Nephron (organoid): ENCODE measurements around the gene MEN1.

Experiments
- H3K27ac Mint-ChIP-seq, 3 experiments: 2 replicates each; pipeline ENCODE4 v1.8.0; 2020; ENCODE audit warnings: mixed read lengths in 3 of 3, mild to moderate bottlenecking in 2 of 3, moderate library complexity in 1 of 3
- H3K27me3 Mint-ChIP-seq: 2 replicates; pipeline ENCODE4 v1.8.0; 2021; ENCODE audit warnings: low read depth, mild to moderate bottlenecking, moderate library complexity, mixed read lengths
- H3K36me3 Mint-ChIP-seq: 2 replicates; pipeline ENCODE4 v1.8.0; 2020; ENCODE audit warnings: low read depth, mixed read lengths
- H3K4me1 Mint-ChIP-seq: 2 replicates; pipeline ENCODE4 v1.8.0; 2020; ENCODE audit warnings: mixed read lengths
- H3K4me3 Mint-ChIP-seq, 3 experiments: 2 replicates each; pipeline ENCODE4 v1.8.0; 2020; ENCODE audit warnings: mild to moderate bottlenecking in 3 of 3, mixed read lengths in 3 of 3, moderate library complexity in 2 of 3
- H3K9me3 Mint-ChIP-seq: 2 replicates; pipeline ENCODE4 v1.8.0; 2020; ENCODE audit warnings: mixed read lengths
- CTCF ChIP-seq, 3 experiments: fragments of 200-600 bp; sonication (generic); IDR thresholded peaks; one replicate each; pipeline ENCODE4 v1.5.0; 2021; ENCODE audit warnings: antibody characterized with exemption in 3 of 3; ENCODE audit not compliant: unreplicated experiment in 3 of 3

Gene MEN1

DNA sequence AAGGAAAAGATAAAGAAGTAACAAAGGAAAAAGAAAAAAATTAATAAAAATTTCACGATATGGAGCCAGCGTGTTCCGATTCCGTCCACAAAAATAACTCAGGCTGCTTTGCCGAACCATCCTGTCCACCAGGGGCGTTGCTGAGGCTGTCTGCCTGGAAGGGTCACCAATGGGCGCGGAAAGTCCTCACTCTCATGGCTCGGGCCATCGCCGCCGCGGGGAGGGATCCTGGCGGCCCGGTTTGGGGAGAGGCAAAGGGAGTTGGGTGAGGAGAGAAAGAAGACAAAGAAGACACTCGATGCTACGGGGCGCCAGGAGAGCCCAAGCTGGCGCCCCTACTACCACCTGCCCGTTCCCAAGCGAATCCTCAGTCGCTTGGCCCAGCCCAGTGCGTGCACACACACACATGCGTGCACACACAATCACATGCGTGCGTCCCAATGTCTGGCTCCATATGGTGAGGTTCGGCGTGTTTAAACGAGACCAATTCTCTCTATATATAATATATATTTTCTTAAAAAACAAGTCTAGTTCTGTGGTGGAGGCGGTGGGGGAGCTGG, 45.0 kb downstream of the MEN1 start:
- H3K27ac Mint-ChIP-seq, result peak overlapping the region in 2 of 3 experiments; percentile 83 to 86
- H3K9me3 Mint-ChIP-seq, result no peaks in the 10 kb centered on the region
- H3K27me3 Mint-ChIP-seq, result no peaks in the 10 kb centered on the region
- peak; percentile 25 to 34 (median 30) for TF ChIP-seq CTCF (IDR thresholded peaks at IDR 0.05; ENCODE audit: unreplicated experiment in 3 of 3)
- H3K36me3 Mint-ChIP-seq, result peaks cover 69% of the 10 kb centered on the region
- H3K4me3 Mint-ChIP-seq, result no peak overlapping the region
- H3K4me1 Mint-ChIP-seq, result peaks cover 56% of the 10 kb centered on the region

DNA sequence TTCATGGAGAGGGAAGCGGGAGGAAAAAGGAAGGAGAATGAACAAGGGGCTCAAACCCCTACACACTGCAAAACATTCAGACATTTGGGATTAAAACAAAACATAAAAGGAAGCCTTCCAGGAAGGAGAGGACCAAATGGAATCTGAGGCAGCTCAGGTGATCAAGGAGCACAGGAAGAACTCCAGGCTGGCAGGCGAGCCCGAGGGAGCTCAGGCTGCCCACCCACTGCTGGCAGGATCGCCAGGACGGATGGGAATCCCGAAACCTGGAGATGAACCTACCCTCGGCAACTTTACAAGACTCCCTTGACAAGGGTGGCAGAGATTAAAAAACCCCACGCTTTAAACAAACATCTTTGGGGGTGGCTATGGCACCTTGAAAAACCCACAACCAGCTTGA, 45.6 kb downstream of the MEN1 start:
- H3K4me3 Mint-ChIP-seq, result no peak overlapping the region
- peaks cover 64% of the 10 kb centered on the region for H3K36me3 Mint-ChIP-seq
- peaks cover 63% of the 10 kb centered on the region for H3K4me1 Mint-ChIP-seq
- H3K9me3 Mint-ChIP-seq, result no peaks in the 10 kb centered on the region
- no peaks in the 10 kb centered on the region for H3K27me3 Mint-ChIP-seq
- TF ChIP-seq CTCF (IDR thresholded peaks at IDR 0.05; ENCODE audit: unreplicated experiment in 3 of 3), result no peak
- H3K27ac Mint-ChIP-seq, result peak overlapping the region; percentile 82 to 86 (median 83)

DNA sequence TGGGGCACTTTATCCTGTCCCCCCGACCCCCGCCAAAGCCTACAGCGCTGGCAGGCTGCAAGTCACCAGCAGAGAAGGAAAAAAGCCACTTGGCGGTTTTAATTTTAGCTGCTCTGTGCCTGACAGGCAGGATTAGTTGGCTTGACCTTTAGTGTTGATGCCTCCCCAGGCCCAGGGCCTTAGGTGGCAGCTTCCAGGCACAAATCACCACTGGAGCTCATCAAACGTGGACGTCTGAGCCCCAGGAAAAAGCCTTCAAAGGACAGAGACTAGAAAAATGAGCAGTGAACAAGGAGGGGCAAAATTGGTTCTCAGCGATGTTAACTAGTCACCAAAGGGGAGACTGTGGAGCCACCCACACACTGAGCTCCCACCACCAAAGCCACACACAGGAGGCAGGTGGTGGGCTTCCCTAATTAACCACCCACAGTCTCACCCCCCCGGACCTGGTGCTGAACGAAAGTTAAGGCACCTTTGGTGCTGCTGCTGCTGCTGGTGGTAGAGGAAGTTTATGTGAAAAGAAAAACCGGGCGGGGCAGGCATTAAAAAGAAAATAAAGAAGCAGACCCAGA, 46.2 kb downstream of the MEN1 start:
- H3K27me3 Mint-ChIP-seq, result no peaks in the 10 kb centered on the region

DNA sequence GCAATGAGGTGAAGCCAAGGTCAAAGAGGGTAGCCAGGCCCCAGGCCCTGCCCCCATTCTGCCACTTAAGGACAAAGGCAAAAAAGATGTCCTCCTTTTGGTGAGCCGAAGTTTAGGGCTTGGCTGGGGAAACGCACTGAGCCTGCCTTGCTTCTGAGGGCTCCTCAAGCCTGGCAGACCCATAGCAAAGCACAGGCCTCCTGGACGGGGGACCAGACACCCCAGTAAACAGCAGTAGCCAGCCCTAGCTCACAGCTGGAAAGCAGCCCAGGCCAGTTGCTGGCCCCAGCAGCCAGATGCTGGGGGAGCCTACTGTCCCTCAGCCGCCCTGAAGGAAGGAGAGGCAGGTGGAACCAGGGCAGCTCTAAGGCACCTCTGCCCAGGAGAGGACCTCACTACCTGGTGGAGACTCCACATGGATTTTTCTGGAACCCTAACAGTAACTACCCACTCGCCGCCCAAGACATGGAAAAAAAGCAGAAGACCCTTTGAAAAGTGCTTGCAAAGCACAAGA, 46.8 kb downstream of the MEN1 start:
- peak overlapping the region; percentile 82 to 86 (median 83) for H3K27ac Mint-ChIP-seq
- H3K4me1 Mint-ChIP-seq, result peaks cover 62% of the 10 kb centered on the region
- H3K36me3 Mint-ChIP-seq, result peaks cover 52% of the 10 kb centered on the region

More for the DNA sequence above, 46.2 kb downstream of the MEN1 start:
- Mint-ChIP-seq H3K4me3 (peak overlapping the region in 2 of 3 experiments; percentile 13 to 28), H3K27ac (peak overlapping the region; percentile 82 to 86 (median 83)), H3K9me3 (no peaks in the 10 kb centered on the region), H3K36me3 (peaks cover 58% of the 10 kb centered on the region), H3K4me1 (peaks cover 63% of the 10 kb centered on the region)
- no peak for TF ChIP-seq CTCF (IDR thresholded peaks at IDR 0.05; ENCODE audit: unreplicated experiment in 3 of 3)

GRCh38 chr11:64762674-64763525, 47.5 kb downstream of the MEN1 start:
- Mint-ChIP-seq H3K4me1 (peaks cover 62% of the 10 kb centered on the region), H3K9me3 (no peaks in the 10 kb centered on the region), H3K36me3 (peaks cover 45% of the 10 kb centered on the region), H3K4me3 (peak overlapping the region; percentile 8 to 14 (median 14)), H3K27ac (peak overlapping the region; percentile 59 to 86 (median 83)), H3K27me3 (no peaks in the 10 kb centered on the region)
- TF ChIP-seq CTCF (IDR thresholded peaks at IDR 0.05; ENCODE audit: unreplicated experiment in 3 of 3), result no peak

More for the DNA sequence above, 46.8 kb downstream of the MEN1 start:
- Mint-ChIP-seq H3K4me3 (peak overlapping the region in 2 of 3 experiments; percentile 8 to 28), H3K27me3 (no peaks in the 10 kb centered on the region), H3K9me3 (no peaks in the 10 kb centered on the region)
- no peak for TF ChIP-seq CTCF (IDR thresholded peaks at IDR 0.05; ENCODE audit: unreplicated experiment in 3 of 3)
